ENCODE measurements around the gene MTFP1.
"Not testable (repeated sequence)": the region's sequence is repeated elsewhere in the genome, so short reads cannot be mapped to it uniquely, and the experiment has no call there.

The MTFP1 gene

GRCh38 chr22:30392661-30393321, 32.8 kb upstream of the MTFP1 start:
- no peak for TF ChIP-seq Cebpa-rat (IDR thresholded peaks at IDR 0.05)
- no peaks in the 10 kb centered on the region for H3K9me3 ChIP-seq
- H3K27ac ChIP-seq, result peak overlapping the region; percentile 66; the same call in 1 of the 2 replicates
- peaks cover 54% of the 10 kb centered on the region for H3K4me1 ChIP-seq
- peaks cover 4% of the 10 kb centered on the region; the same call in 1 of the 2 replicates for H3K27me3 ChIP-seq
- peak overlapping the region; percentile 66 for H3K4me2 ChIP-seq
- H3K36me3 ChIP-seq, result no peaks in the 10 kb centered on the region
- H3K9ac ChIP-seq, result peak overlapping the region; percentile 26; the same call in 1 of the 2 replicates
- peaks cover 2% of the 10 kb centered on the region; the same call in 1 of the 2 replicates for H4K20me1 ChIP-seq
- no peak overlapping the region for H3K4me3 ChIP-seq

- peak overlapping the region; percentile 44; the same call in 1 of the 2 replicates for H3K27ac ChIP-seq
Measured at GRCh38 chr22:30393322-30393680, 32.3 kb upstream of the MTFP1 start.

GRCh38 chr22:30393885-30394284, 31.7 kb upstream of the MTFP1 start:
- Histone ChIP-seq H3K4me3 (no peak overlapping the region), H3K4me2 (peak overlapping the region; percentile 66; the same call in 1 of the 2 replicates), H3K27me3 (peaks cover 4% of the 10 kb centered on the region; the same call in 1 of the 2 replicates), H3K27ac (no peak overlapping the region; the same call in 1 of the 2 replicates), H3K4me1 (peaks cover 65% of the 10 kb centered on the region), H3K9me3 (no peaks in the 10 kb centered on the region), H3K36me3 (no peaks in the 10 kb centered on the region), H3K9ac (0 out of 2 replicates have a peak overlapping the region, but pooled peaks have one; percentile 26), H4K20me1 (peaks cover 13% of the 10 kb centered on the region)
- TF ChIP-seq Cebpa-rat (IDR thresholded peaks at IDR 0.05), result no peak

More at GRCh38 chr22:30393322-30393680, 32.3 kb upstream of the MTFP1 start:
- H3K36me3 ChIP-seq, result no peaks in the 10 kb centered on the region
- H3K27me3 ChIP-seq, result peaks cover 4% of the 10 kb centered on the region; the same call in 1 of the 2 replicates
- H4K20me1 ChIP-seq, result peaks cover 8% of the 10 kb centered on the region
- peak overlapping the region; percentile 66 for H3K4me2 ChIP-seq
- 0 out of 2 replicates have a peak overlapping the region, but pooled peaks have one; percentile 26 for H3K9ac ChIP-seq
- H3K9me3 ChIP-seq, result no peaks in the 10 kb centered on the region
- TF ChIP-seq Cebpa-rat (IDR thresholded peaks at IDR 0.05), result no peak
- H3K4me1 ChIP-seq, result peaks cover 59% of the 10 kb centered on the region
- H3K4me3 ChIP-seq, result no peak overlapping the region

GRCh38 chr22:30396871-30397655, 28.5 kb upstream of the MTFP1 start, which contains the start of gene SEC14L2:
Gene SEC14L2, plus strand, starts transcription at chr22:30397018. Its CDS starts 99 bp downstream, at chr22:30397117.
- no peak for TF ChIP-seq Cebpa-rat (IDR thresholded peaks at IDR 0.05)

GRCh38 chr22:30397656-30398635, 27.6 kb upstream of the MTFP1 start:
- H3K9ac ChIP-seq, result peak overlapping the region; percentile 78
- no peak for TF ChIP-seq Cebpa-rat (IDR thresholded peaks at IDR 0.05)
- peaks cover 27% of the 10 kb centered on the region for H4K20me1 ChIP-seq
- H3K4me3 ChIP-seq, result peak overlapping the region; percentile 75
- H3K27me3 ChIP-seq, result peaks cover 4% of the 10 kb centered on the region; the same call in 1 of the 2 replicates
- peaks cover 13% of the 10 kb centered on the region; the same call in 1 of the 2 replicates for H3K36me3 ChIP-seq
- peak overlapping the region; percentile 68; the same call in 1 of the 2 replicates for H3K27ac ChIP-seq
- H3K4me1 ChIP-seq, result peaks cover 40% of the 10 kb centered on the region
- H3K4me2 ChIP-seq, result peak overlapping the region; percentile 97
- no peaks in the 10 kb centered on the region for H3K9me3 ChIP-seq

More at GRCh38 chr22:30396871-30397655, 28.5 kb upstream of the MTFP1 start, which contains the start of gene SEC14L2:
- peaks cover 27% of the 10 kb centered on the region for H4K20me1 ChIP-seq
- H3K27me3 ChIP-seq, result peaks cover 4% of the 10 kb centered on the region; the same call in 1 of the 2 replicates
- peaks cover 4% of the 10 kb centered on the region; the same call in 1 of the 2 replicates for H3K36me3 ChIP-seq
- H3K9ac ChIP-seq, result peak within 1 kb of the TSS; percentile 78
- peaks cover 49% of the 10 kb centered on the region for H3K4me1 ChIP-seq
- peak within 1 kb of the TSS; percentile 68 for H3K27ac ChIP-seq
- peak within 1 kb of the TSS; percentile 97 for H3K4me2 ChIP-seq
- no peaks in the 10 kb centered on the region for H3K9me3 ChIP-seq
- peak within 1 kb of the TSS; percentile 75 for H3K4me3 ChIP-seq

GRCh38 chr22:30398685-30399680, 26.6 kb upstream of the MTFP1 start:
- Histone ChIP-seq H3K9me3 (no peaks in the 10 kb centered on the region), H3K27ac (no peak overlapping the region), H3K4me1 (peaks cover 31% of the 10 kb centered on the region), H3K9ac (peak overlapping the region; percentile 78; the same call in 1 of the 2 replicates), H3K4me3 (no peak overlapping the region), H4K20me1 (peaks cover 27% of the 10 kb centered on the region), H3K4me2 (peak overlapping the region; percentile 97), H3K27me3 (peaks cover 4% of the 10 kb centered on the region; the same call in 1 of the 2 replicates), H3K36me3 (peaks cover 20% of the 10 kb centered on the region; the same call in 1 of the 2 replicates)
- TF ChIP-seq Cebpa-rat (IDR thresholded peaks at IDR 0.05), result no peak

- Histone ChIP-seq H3K27me3 (peaks cover 4% of the 10 kb centered on the region; the same call in 1 of the 2 replicates), H3K36me3 (peaks cover 26% of the 10 kb centered on the region; the same call in 1 of the 2 replicates), H3K4me1 (peaks cover 31% of the 10 kb centered on the region), H3K9me3 (no peaks in the 10 kb centered on the region), H3K4me2 (no peak overlapping the region), H4K20me1 (peaks cover 27% of the 10 kb centered on the region), H3K4me3 (no peak overlapping the region), H3K27ac (no peak overlapping the region), H3K9ac (no peak overlapping the region)
- no peak for TF ChIP-seq Cebpa-rat (IDR thresholded peaks at IDR 0.05)
Measured at GRCh38 chr22:30399718-30400117, 25.9 kb upstream of the MTFP1 start.

GRCh38 chr22:30400159-30400558, 25.4 kb upstream of the MTFP1 start:
- Histone ChIP-seq H3K4me1 (peaks cover 31% of the 10 kb centered on the region), H3K9me3 (no peaks in the 10 kb centered on the region), H3K27me3 (peaks cover 4% of the 10 kb centered on the region; the same call in 1 of the 2 replicates), H4K20me1 (peaks cover 27% of the 10 kb centered on the region), H3K27ac (no peak overlapping the region), H3K9ac (no peak overlapping the region), H3K36me3 (peaks cover 26% of the 10 kb centered on the region; the same call in 1 of the 2 replicates), H3K4me2 (no peak overlapping the region), H3K4me3 (no peak overlapping the region)
- TF ChIP-seq Cebpa-rat (IDR thresholded peaks at IDR 0.05), result no peak

GRCh38 chr22:30401024-30401423, 24.5 kb upstream of the MTFP1 start:
- not testable (repeated sequence) for H3K4me2 ChIP-seq, H3K27me3 ChIP-seq, H3K9me3 ChIP-seq, H3K4me3 ChIP-seq, H3K9ac ChIP-seq, H3K27ac ChIP-seq
- Histone ChIP-seq H3K36me3 (peaks cover 27% of the 10 kb centered on the region; the same call in 1 of the 2 replicates), H3K4me1 (peaks cover 28% of the 10 kb centered on the region), H4K20me1 (peaks cover 35% of the 10 kb centered on the region)
